C4-2B (cell line): ENCODE data around the gene PTAR1.

ENCODE experiments used
- H3K27ac ChIP-seq: fragments of 450-650 bp; 2 replicates; pipeline ENCODE4 v1.5.1; 2017
- CTCF ChIP-seq: fragments of 450-650 bp; conservative IDR thresholded peaks from 2 replicates; pipeline ENCODE4 v1.5.1; 2017; ENCODE audit warnings: mild to moderate bottlenecking
- ZFX ChIP-seq: fragments of 450-650 bp; IDR thresholded peaks from 2 replicates; pipeline ENCODE4 v1.6.1; 2017

PTAR1 gene

GRCh38 chr9:69696802-69697201, 63.0 kb downstream of the PTAR1 start:
- TF ChIP-seq ZFX: no peak
- no peak for TF ChIP-seq CTCF
- H3K27ac ChIP-seq: no peak overlapping the region

- TF ChIP-seq ZFX: no peak
- no peak for TF ChIP-seq CTCF
- no peak overlapping the region for H3K27ac ChIP-seq
Observed at GRCh38 chr9:69689991-69690538, 69.7 kb downstream of the PTAR1 start.

GRCh38 chr9:69683927-69684326, 75.9 kb downstream of the PTAR1 start:
- TF ChIP-seq ZFX: no peak
- TF ChIP-seq CTCF: no peak
- no peak overlapping the region for H3K27ac ChIP-seq

GRCh38 chr9:69678843-69679538, 80.8 kb downstream of the PTAR1 start:
- no peak overlapping the region for H3K27ac ChIP-seq
- no peak for TF ChIP-seq CTCF

- TF ChIP-seq ZFX (no peak), CTCF (no peak)
- H3K27ac ChIP-seq: no peak overlapping the region
Observed at GRCh38 chr9:69677931-69678330, 81.9 kb downstream of the PTAR1 start.

- no peak overlapping the region for H3K27ac ChIP-seq
- TF ChIP-seq ZFX: no peak
Observed at GRCh38 chr9:69675563-69675962, 84.2 kb downstream of the PTAR1 start.

GRCh38 chr9:69674716-69675438, 84.9 kb downstream of the PTAR1 start:
- no peak for TF ChIP-seq ZFX
- TF ChIP-seq CTCF: no peak
- H3K27ac ChIP-seq: no peak overlapping the region
